Measurements from ENCODE around the gene TSPAN5. TPM values are rescaled to one million over a fixed set of nuclear protein-coding genes. Genes with fewer than 3 reads are reported as not detected.

Gene TSPAN5
- total RNA-seq, 2 donors from 2014 or later: 7.4 to 11.8 TPM

DNA sequence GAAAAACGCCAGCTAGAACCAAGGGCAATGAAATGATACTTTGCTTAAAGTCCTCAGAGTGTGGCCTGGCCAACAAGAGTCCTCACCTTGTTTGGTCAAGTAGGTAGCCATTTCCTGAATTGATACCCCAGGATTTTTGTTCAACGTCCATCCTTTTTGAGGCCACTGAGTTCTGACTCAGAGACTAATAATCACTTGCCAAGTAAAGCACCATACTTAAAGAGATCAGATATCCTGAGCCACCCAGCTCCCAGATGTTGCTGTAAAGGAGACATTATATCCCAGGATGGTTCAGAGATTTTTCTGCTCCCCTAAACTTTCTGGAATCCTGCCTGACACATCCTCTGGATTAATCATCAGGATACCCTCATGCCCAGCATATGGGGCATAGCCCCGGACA lies 206.3 kb downstream of the TSPAN5 start:
- Histone ChIP-seq H3K27me3 (ENCODE audit: control insufficient read depth, insufficient read depth, low read length, poor library complexity, severe bottlenecking) (no peaks in the 10 kb centered on the region), H3K9me3 (ENCODE audit: control insufficient read depth, low read length) (no peaks in the 10 kb centered on the region), H3K4me3 (ENCODE audit: low read length) (no peak overlapping the region), H3K27ac (ENCODE audit: low read depth, low read length) (no peak overlapping the region), H3K9ac (ENCODE audit: extremely low read depth, low read length, poor library complexity, severe bottlenecking) (no peak overlapping the region), H3K4me1 (ENCODE audit: control insufficient read depth, insufficient read depth, low read length) (no peaks in the 10 kb centered on the region), H3K36me3 (ENCODE audit: control insufficient read depth, insufficient read depth, low read length) (no peaks in the 10 kb centered on the region)
- Mint-ChIP-seq H3K27ac (no peak overlapping the region), H3K4me3 (no peak overlapping the region), H3K4me1 (no peaks in the 10 kb centered on the region), H3K9me3 (peaks cover 5% of the 10 kb centered on the region), H3K36me3 (ENCODE audit: low read depth) (no peaks in the 10 kb centered on the region), H3K27me3 (ENCODE audit: insufficient read depth) (no peaks in the 10 kb centered on the region)
- WGBS, 2 experiments (ENCODE audit: insufficient coverage in 1 of 2, insufficient read length in 1 of 2): 83 to 85% methylated on average over 2 to 3 of the region's 3 CpGs
- no peak for DNase-seq
- TF ChIP-seq, protein P1, sequence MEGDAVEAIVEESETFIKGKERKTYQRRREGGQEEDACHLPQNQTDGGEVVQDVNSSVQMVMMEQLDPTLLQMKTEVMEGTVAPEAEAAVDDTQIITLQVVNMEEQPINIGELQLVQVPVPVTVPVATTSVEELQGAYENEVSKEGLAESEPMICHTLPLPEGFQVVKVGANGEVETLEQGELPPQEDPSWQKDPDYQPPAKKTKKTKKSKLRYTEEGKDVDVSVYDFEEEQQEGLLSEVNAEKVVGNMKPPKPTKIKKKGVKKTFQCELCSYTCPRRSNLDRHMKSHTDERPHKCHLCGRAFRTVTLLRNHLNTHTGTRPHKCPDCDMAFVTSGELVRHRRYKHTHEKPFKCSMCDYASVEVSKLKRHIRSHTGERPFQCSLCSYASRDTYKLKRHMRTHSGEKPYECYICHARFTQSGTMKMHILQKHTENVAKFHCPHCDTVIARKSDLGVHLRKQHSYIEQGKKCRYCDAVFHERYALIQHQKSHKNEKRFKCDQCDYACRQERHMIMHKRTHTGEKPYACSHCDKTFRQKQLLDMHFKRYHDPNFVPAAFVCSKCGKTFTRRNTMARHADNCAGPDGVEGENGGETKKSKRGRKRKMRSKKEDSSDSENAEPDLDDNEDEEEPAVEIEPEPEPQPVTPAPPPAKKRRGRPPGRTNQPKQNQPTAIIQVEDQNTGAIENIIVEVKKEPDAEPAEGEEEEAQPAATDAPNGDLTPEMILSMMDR (conservative IDR thresholded peaks at IDR 0.05): no peak

DNA sequence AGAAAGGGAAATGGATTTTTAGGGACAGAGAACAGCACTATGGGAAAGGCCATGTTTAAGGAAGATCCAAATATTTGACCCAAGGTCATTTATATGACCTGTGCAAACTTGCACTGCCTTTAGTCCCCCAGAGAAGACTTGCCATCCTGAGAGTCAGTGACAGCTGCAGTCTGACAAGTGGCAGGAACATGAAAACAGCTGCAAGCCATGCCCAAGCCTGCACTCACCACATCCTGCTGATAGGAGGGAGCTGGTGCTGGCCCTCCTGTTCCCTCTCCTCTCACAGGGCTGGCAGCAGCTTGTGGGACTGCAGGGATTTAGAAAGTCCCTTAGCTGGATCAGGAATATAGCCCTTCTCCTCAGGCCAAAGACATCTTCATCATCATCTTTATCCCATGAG lies 209.5 kb downstream of the TSPAN5 start:
- no peaks in the 10 kb centered on the region for H3K27me3 ChIP-seq (ENCODE audit: control insufficient read depth, insufficient read depth, low read length, poor library complexity, severe bottlenecking)
- no peaks in the 10 kb centered on the region for H3K9me3 ChIP-seq (ENCODE audit: control insufficient read depth, low read length)
- H3K4me1 ChIP-seq (ENCODE audit: control insufficient read depth, insufficient read depth, low read length): no peaks in the 10 kb centered on the region
- H3K9me3 Mint-ChIP-seq: peaks cover 5% of the 10 kb centered on the region
- no peaks in the 10 kb centered on the region for H3K36me3 ChIP-seq (ENCODE audit: control insufficient read depth, insufficient read depth, low read length)
- H3K27ac Mint-ChIP-seq: no peak overlapping the region
- DNase-seq: no peak
- TF ChIP-seq, protein P1 (conservative IDR thresholded peaks at IDR 0.05): no peak
- no peak overlapping the region for H3K4me3 ChIP-seq (ENCODE audit: low read length)
- no peak overlapping the region for H3K9ac ChIP-seq (ENCODE audit: extremely low read depth, low read length, poor library complexity, severe bottlenecking)
- no peaks in the 10 kb centered on the region for H3K27me3 Mint-ChIP-seq (ENCODE audit: insufficient read depth)
- no peaks in the 10 kb centered on the region for H3K4me1 Mint-ChIP-seq
- no peak overlapping the region for H3K27ac ChIP-seq (ENCODE audit: low read depth, low read length)
- H3K4me3 Mint-ChIP-seq: no peak overlapping the region
- H3K36me3 Mint-ChIP-seq (ENCODE audit: low read depth): peaks cover 2% of the 10 kb centered on the region

DNA sequence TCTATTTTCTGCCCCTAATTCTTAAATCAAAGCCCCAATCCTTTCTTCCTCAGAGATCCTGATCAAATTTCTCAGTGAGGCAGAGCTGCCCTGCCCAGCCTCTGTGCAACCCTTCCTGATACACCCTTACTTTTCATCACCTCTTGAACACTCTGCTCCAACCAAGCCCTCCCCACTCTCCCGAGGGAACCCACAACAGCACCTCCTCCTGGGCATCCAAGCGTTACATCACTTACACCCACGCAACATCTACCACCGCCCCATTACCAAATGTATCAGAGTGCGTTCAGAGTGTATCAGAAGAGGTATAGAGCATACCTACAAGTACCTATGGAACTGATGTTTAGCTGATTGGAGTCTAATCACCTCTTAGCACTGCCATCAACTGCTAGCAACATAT lies 210.8 kb downstream of the TSPAN5 start:
- no peaks in the 10 kb centered on the region for H3K9me3 ChIP-seq (ENCODE audit: control insufficient read depth, low read length)
- no peak overlapping the region for H3K4me3 ChIP-seq (ENCODE audit: low read length)
- no peaks in the 10 kb centered on the region for H3K4me1 Mint-ChIP-seq
- H3K27ac Mint-ChIP-seq: no peak overlapping the region
- H3K27me3 ChIP-seq (ENCODE audit: control insufficient read depth, insufficient read depth, low read length, poor library complexity, severe bottlenecking): no peaks in the 10 kb centered on the region
- H3K36me3 Mint-ChIP-seq (ENCODE audit: low read depth): peaks cover 10% of the 10 kb centered on the region
- H3K4me1 ChIP-seq (ENCODE audit: control insufficient read depth, insufficient read depth, low read length): no peaks in the 10 kb centered on the region
- TF ChIP-seq, protein P1 (conservative IDR thresholded peaks at IDR 0.05): peak; percentile 41
- no peaks in the 10 kb centered on the region for H3K27me3 Mint-ChIP-seq (ENCODE audit: insufficient read depth)
- no peak overlapping the region for H3K4me3 Mint-ChIP-seq
- H3K9ac ChIP-seq (ENCODE audit: extremely low read depth, low read length, poor library complexity, severe bottlenecking): no peak overlapping the region
- no peaks in the 10 kb centered on the region for H3K9me3 Mint-ChIP-seq
- peak; percentile 61 for DNase-seq
- no peak overlapping the region for H3K27ac ChIP-seq (ENCODE audit: low read depth, low read length)
- WGBS, 2 experiments (ENCODE audit: insufficient coverage in 1 of 2, insufficient read length in 1 of 2): 80 to 95% methylated on average over 1 to 5 of the region's 5 CpGs
- H3K36me3 ChIP-seq (ENCODE audit: control insufficient read depth, insufficient read depth, low read length): peaks cover 4% of the 10 kb centered on the region

Measured in endodermal cell (in vitro differentiated cells).